HL-60 (cell line): ENCODE measurements around the gene UGT1A5.

Experiments
- CTCF ChIP-seq: IDR thresholded peaks from one replicate; pipeline ENCODE4 v1.5.1; 2011; ENCODE audit warnings: low read length, control low read depth, inconsistent platforms; ENCODE audit not compliant: insufficient read depth
- GABPA ChIP-seq: IDR thresholded peaks from 2 replicates; pipeline ENCODE4 v1.6.1; 2012; ENCODE audit warnings: low read depth
- POLR2AphosphoS5 ChIP-seq: IDR thresholded peaks from 2 replicates; pipeline ENCODE4 v1.6.1; 2012; ENCODE audit warnings: low read depth
- SPI1 ChIP-seq: IDR thresholded peaks from 2 replicates; pipeline ENCODE4 v1.6.1; 2012; ENCODE audit warnings: low read depth, mild to moderate bottlenecking, borderline replicate concordance
- TF ChIP-seq, protein P1 (sequence below): IDR thresholded peaks from 2 replicates; pipeline ENCODE4 v1.6.1; 2012; ENCODE audit warnings: low read depth; ENCODE audit not compliant: insufficient replicate concordance

GRCh38 chr2:233810385-233810784 is 97.7 kb downstream of the UGT1A5 start:
- TF ChIP-seq GABPA, result no peak
- TF ChIP-seq CTCF, result no peak
- no peak for TF ChIP-seq POLR2AphosphoS5
- TF ChIP-seq, protein P1, sequence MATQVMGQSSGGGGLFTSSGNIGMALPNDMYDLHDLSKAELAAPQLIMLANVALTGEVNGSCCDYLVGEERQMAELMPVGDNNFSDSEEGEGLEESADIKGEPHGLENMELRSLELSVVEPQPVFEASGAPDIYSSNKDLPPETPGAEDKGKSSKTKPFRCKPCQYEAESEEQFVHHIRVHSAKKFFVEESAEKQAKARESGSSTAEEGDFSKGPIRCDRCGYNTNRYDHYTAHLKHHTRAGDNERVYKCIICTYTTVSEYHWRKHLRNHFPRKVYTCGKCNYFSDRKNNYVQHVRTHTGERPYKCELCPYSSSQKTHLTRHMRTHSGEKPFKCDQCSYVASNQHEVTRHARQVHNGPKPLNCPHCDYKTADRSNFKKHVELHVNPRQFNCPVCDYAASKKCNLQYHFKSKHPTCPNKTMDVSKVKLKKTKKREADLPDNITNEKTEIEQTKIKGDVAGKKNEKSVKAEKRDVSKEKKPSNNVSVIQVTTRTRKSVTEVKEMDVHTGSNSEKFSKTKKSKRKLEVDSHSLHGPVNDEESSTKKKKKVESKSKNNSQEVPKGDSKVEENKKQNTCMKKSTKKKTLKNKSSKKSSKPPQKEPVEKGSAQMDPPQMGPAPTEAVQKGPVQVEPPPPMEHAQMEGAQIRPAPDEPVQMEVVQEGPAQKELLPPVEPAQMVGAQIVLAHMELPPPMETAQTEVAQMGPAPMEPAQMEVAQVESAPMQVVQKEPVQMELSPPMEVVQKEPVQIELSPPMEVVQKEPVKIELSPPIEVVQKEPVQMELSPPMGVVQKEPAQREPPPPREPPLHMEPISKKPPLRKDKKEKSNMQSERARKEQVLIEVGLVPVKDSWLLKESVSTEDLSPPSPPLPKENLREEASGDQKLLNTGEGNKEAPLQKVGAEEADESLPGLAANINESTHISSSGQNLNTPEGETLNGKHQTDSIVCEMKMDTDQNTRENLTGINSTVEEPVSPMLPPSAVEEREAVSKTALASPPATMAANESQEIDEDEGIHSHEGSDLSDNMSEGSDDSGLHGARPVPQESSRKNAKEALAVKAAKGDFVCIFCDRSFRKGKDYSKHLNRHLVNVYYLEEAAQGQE, result no peak
- TF ChIP-seq SPI1, result no peak
